ENCODE results near the gene FRAT1. TPM values are rescaled to one million over a fixed set of nuclear protein-coding genes. Genes with fewer than 3 reads are reported as not detected.

Gene FRAT1
- total RNA-seq, 1 experiment from 2014 or later, result 5.3 TPM

DNA sequence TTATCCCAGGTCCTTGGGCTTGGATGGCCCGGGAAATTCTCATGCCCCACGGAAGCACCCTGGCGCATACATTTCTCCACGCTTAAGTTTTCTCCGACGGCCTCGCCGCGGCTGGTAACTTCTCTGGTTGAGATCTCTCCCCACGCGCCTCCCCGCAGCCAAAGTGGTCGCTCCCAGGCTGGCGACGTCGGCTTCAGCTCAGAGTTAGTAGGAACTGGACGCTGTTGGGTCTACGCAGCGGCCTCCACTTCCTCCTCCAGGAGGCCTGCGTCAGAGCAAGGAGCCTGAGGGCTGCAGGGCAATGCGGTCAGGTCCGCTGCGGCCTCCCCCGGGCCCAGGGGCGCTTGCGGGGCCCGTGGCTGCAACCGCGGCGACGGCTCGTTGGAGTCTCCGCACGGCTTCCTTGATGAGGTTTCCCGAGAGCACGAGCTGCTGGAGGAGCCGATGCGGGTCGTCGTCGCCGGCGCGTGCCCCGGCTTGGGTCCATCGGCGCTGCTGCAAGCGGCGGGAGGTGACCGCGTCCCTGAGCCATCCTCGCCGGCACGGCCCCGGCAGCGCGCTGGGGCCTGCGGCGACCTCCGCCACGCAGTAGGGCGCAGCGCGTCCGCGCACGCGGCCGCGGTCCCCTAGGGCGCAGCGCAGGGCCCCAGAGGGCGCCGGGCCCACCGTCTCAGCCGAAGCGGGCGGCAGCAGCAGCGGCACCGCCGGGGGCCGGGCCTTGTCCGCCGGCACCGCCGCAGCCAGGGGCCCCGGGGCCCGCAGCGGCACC lies 14.7 kb downstream of the FRAT1 start:
- peak; percentile 36 for ATAC-seq
- CTCF ChIA-PET, result interaction anchor here (0.6 to 3.4 kb wide), 3 partner anchors 46 to 65 kb away, joined by 3 to 26 read pairs (median 4); no protein-coding TSS in a partner anchor

DNA sequence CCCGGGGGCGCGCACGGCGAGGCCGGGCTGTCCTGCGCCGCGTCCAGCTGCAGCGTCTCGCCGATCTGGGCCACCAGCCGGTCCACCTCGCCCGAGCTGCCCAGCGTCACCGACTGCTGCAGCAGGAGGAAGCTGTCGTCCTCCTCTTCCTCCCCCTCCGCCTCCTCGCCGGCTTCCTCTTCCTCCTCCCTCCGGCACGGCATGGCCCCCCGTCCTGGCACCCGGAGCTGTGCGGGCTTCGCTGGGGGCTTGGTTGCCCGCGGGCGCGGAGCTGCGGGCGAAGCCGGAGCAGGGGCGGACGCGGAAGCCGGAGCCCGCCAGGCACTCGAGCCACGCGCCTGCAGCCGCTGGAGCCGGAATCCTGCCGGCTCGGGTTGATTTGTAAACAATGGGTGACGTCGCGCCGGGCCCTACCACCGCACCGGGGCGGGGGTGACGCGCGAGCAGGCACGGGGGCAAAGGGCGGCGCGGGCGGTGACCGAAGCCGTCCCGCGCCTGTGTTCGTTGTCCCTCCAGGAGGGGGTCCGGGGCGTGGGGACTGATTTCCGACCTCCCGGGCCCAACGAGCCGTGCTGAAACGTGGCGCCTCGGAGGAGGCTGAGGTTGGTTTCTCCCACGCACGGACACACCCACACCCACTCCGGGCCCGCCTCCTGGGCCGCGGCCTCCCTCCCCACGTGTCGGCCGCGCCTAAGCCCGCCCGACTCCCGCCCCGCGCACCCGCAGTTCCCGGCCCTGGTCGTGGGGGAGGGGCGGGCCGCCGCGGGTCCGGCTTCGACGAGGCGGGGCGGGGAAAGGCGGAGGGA lies 15.5 kb downstream of the FRAT1 start, which contains the start of gene FRAT2:
Gene FRAT2, minus strand, starts transcription at position 360 of the 806 bp plus-strand sequence. Its CDS starts 157 bp downstream, at position 203.
- no TSS peak for BruUV-seq (replicated peaks)
- in situ Hi-C loops (cut with HindIII; ENCODE audit: low pct_unique_long_range_greater_than_20kb, low sequenced_read_pairs) (no loop called here), intact Hi-C loops (cut with micrococcal nuclease; ENCODE audit: unreplicated experiment) (no loop called here)
- H3K27me3 ChIP-seq (ENCODE audit: control insufficient read depth, insufficient read depth, low read length), result no peaks in the 10 kb centered on the region
- peak; percentile 47; the same call in 1 of the 2 replicates for TF ChIP-seq POLR2AphosphoS5 (IDR thresholded peaks at IDR 0.05; ENCODE audit: low read depth, low read length)
- peak; percentile 95; the same call in 1 of the 2 replicates for TF ChIP-seq SIN3A (IDR thresholded peaks at IDR 0.05; ENCODE audit: borderline replicate concordance, insufficient read depth, low read depth, low read length)
- TF ChIP-seq, protein P1, sequence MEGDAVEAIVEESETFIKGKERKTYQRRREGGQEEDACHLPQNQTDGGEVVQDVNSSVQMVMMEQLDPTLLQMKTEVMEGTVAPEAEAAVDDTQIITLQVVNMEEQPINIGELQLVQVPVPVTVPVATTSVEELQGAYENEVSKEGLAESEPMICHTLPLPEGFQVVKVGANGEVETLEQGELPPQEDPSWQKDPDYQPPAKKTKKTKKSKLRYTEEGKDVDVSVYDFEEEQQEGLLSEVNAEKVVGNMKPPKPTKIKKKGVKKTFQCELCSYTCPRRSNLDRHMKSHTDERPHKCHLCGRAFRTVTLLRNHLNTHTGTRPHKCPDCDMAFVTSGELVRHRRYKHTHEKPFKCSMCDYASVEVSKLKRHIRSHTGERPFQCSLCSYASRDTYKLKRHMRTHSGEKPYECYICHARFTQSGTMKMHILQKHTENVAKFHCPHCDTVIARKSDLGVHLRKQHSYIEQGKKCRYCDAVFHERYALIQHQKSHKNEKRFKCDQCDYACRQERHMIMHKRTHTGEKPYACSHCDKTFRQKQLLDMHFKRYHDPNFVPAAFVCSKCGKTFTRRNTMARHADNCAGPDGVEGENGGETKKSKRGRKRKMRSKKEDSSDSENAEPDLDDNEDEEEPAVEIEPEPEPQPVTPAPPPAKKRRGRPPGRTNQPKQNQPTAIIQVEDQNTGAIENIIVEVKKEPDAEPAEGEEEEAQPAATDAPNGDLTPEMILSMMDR (IDR thresholded peaks at IDR 0.05), result no peak
- TF ChIP-seq, protein P2, sequence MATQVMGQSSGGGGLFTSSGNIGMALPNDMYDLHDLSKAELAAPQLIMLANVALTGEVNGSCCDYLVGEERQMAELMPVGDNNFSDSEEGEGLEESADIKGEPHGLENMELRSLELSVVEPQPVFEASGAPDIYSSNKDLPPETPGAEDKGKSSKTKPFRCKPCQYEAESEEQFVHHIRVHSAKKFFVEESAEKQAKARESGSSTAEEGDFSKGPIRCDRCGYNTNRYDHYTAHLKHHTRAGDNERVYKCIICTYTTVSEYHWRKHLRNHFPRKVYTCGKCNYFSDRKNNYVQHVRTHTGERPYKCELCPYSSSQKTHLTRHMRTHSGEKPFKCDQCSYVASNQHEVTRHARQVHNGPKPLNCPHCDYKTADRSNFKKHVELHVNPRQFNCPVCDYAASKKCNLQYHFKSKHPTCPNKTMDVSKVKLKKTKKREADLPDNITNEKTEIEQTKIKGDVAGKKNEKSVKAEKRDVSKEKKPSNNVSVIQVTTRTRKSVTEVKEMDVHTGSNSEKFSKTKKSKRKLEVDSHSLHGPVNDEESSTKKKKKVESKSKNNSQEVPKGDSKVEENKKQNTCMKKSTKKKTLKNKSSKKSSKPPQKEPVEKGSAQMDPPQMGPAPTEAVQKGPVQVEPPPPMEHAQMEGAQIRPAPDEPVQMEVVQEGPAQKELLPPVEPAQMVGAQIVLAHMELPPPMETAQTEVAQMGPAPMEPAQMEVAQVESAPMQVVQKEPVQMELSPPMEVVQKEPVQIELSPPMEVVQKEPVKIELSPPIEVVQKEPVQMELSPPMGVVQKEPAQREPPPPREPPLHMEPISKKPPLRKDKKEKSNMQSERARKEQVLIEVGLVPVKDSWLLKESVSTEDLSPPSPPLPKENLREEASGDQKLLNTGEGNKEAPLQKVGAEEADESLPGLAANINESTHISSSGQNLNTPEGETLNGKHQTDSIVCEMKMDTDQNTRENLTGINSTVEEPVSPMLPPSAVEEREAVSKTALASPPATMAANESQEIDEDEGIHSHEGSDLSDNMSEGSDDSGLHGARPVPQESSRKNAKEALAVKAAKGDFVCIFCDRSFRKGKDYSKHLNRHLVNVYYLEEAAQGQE (IDR thresholded peaks at IDR 0.05; ENCODE audit: insufficient read depth in 1 of 2, low read depth in 2 of 2, low read length in 1 of 2), result no peak
- TF ChIP-seq TCF7L2 (IDR thresholded peaks at IDR 0.05; ENCODE audit: low read depth, low read length), result peak; percentile 68; the same call in 1 of the 2 replicates
- H3K36me3 ChIP-seq (ENCODE audit: control insufficient read depth, insufficient read depth, low read length), result no peaks in the 10 kb centered on the region
- ChIA-PET POLR2A (no interaction called here), CTCF (no interaction called here)
- peak; percentile 90 for ATAC-seq
- peaks cover 41% of the 10 kb centered on the region for H3K4me1 ChIP-seq (ENCODE audit: control insufficient read depth, insufficient read depth, low read length)
- peak; percentile 56 for DNase-seq (ENCODE audit: low read depth, low spot score)
- H3K4me3 ChIP-seq (ENCODE audit: low read depth in 2 of 2, low read length in 2 of 2), result peak within 1 kb of the TSS; percentile 62 to 76
- H3K27ac ChIP-seq (ENCODE audit: low read length), result peak within 1 kb of the TSS; percentile 92
- no peaks in the 10 kb centered on the region for H3K9me3 ChIP-seq (ENCODE audit: control insufficient read depth, insufficient read depth, low read depth, low read length)

More for the DNA sequence above, 14.7 kb downstream of the FRAT1 start:
- POLR2A ChIA-PET, result interaction anchor here (0.5 to 0.6 kb wide), 2 partner anchors 10 to 55 kb away, joined by 3 to 8 read pairs; no protein-coding TSS in a partner anchor
- BruUV-seq (replicated peaks), result no TSS peak
- H3K4me1 ChIP-seq (ENCODE audit: control insufficient read depth, insufficient read depth, low read length), result peaks cover 49% of the 10 kb centered on the region
- H3K4me3 ChIP-seq (ENCODE audit: low read depth in 2 of 2, low read length in 2 of 2), result peak overlapping the region; percentile 62 to 76
- no peaks in the 10 kb centered on the region for H3K36me3 ChIP-seq (ENCODE audit: control insufficient read depth, insufficient read depth, low read length)
- H3K27me3 ChIP-seq (ENCODE audit: control insufficient read depth, insufficient read depth, low read length), result no peaks in the 10 kb centered on the region
- peak overlapping the region; percentile 92 for H3K27ac ChIP-seq (ENCODE audit: low read length)
- in situ Hi-C loops (cut with HindIII; ENCODE audit: low pct_unique_long_range_greater_than_20kb, low sequenced_read_pairs) (no loop called here), intact Hi-C loops (cut with micrococcal nuclease; ENCODE audit: unreplicated experiment) (no loop called here)
- no peak for DNase-seq (ENCODE audit: low read depth, low spot score)
- TF ChIP-seq POLR2AphosphoS5 (IDR thresholded peaks at IDR 0.05; ENCODE audit: low read depth, low read length), result no peak
- no peak for TF ChIP-seq SIN3A (IDR thresholded peaks at IDR 0.05; ENCODE audit: borderline replicate concordance, insufficient read depth, low read depth, low read length)
- TF ChIP-seq, protein P1 (IDR thresholded peaks at IDR 0.05), result no peak
- no peak for TF ChIP-seq TCF7L2 (IDR thresholded peaks at IDR 0.05; ENCODE audit: low read depth, low read length)
- TF ChIP-seq, protein P2 (IDR thresholded peaks at IDR 0.05; ENCODE audit: insufficient read depth in 1 of 2, low read depth in 2 of 2, low read length in 1 of 2), result no peak
- H3K9me3 ChIP-seq (ENCODE audit: control insufficient read depth, insufficient read depth, low read depth, low read length), result no peaks in the 10 kb centered on the region

All from Panc1 (cell line).